HCT116 (cell line): Measurements from ENCODE around the gene MEIOB.

Experiments used
- ATF3 ChIP-seq: IDR thresholded peaks from 2 replicates; pipeline ENCODE4 v1.6.1; 2012
- CTCF ChIP-seq, 3 experiments: fragments of 200-600 bp in 1 of 3; sonication (generic) in 1 of 3; IDR thresholded peaks in 2 of 3; conservative IDR thresholded peaks in 1 of 3; 2 replicates each; pipeline ENCODE4 v1.5.1; 2012 to 2017; ENCODE audit warnings: low read depth in 2 of 3, low read length in 2 of 3, antibody characterized with exemption in 1 of 3, borderline replicate concordance in 1 of 3, control low read depth in 1 of 3, mild to moderate bottlenecking in 1 of 3, mixed read lengths in 1 of 3, mixed run types in 1 of 3, moderate library complexity in 1 of 3; ENCODE audit not compliant: insufficient read depth in 1 of 3
- EGR1 ChIP-seq: IDR thresholded peaks from 2 replicates; pipeline ENCODE4 v1.6.1; 2012; ENCODE audit warnings: low read depth
- ELF1 ChIP-seq: IDR thresholded peaks from 2 replicates; pipeline ENCODE4 v1.6.1; 2012; ENCODE audit warnings: low read depth, borderline replicate concordance
- EZH2 ChIP-seq: fragments of 200-600 bp; sonication (generic); IDR thresholded peaks from 2 replicates; pipeline ENCODE4 v1.6.1; 2017; ENCODE audit warnings: antibody characterized with exemption, mixed run types
- EZH2phosphoT487 ChIP-seq: fragments of 200-600 bp; IDR thresholded peaks from 2 replicates; pipeline ENCODE4 v1.6.1; 2018; ENCODE audit warnings: antibody characterized with exemption, borderline replicate concordance
- JUND ChIP-seq: IDR thresholded peaks from 2 replicates; pipeline ENCODE4 v1.6.1; 2012
- MAX ChIP-seq: IDR thresholded peaks from 2 replicates; pipeline ENCODE4 v1.6.1; 2012
- POLR2A ChIP-seq: IDR thresholded peaks from 2 replicates; pipeline ENCODE4 v1.7.0; 2011; ENCODE audit warnings: borderline replicate concordance; ENCODE audit not compliant: insufficient read depth, insufficient read length; ENCODE audit errors: extremely low read depth
- POLR2AphosphoS5 ChIP-seq: IDR thresholded peaks from 2 replicates; pipeline ENCODE4 v1.6.1; 2011; ENCODE audit warnings: mild to moderate bottlenecking, low read depth, low read length, moderate library complexity
- REST ChIP-seq: IDR thresholded peaks from 2 replicates; pipeline ENCODE4 v1.6.1; 2012; ENCODE audit warnings: low read depth
- ZBTB33 ChIP-seq: IDR thresholded peaks from 2 replicates; pipeline ENCODE4 v1.6.1; 2011; ENCODE audit warnings: mild to moderate bottlenecking, low read length, moderate library complexity; ENCODE audit not compliant: insufficient replicate concordance; ENCODE audit errors: extremely low read depth
- ZNF274 ChIP-seq: fragments of 200-500 bp; sonication (Bioruptor generic); IDR thresholded peaks from 2 replicates; pipeline ENCODE4 v1.6.1; 2014; ENCODE audit warnings: mild to moderate bottlenecking, low read depth, low read length, inconsistent platforms

DNA sequence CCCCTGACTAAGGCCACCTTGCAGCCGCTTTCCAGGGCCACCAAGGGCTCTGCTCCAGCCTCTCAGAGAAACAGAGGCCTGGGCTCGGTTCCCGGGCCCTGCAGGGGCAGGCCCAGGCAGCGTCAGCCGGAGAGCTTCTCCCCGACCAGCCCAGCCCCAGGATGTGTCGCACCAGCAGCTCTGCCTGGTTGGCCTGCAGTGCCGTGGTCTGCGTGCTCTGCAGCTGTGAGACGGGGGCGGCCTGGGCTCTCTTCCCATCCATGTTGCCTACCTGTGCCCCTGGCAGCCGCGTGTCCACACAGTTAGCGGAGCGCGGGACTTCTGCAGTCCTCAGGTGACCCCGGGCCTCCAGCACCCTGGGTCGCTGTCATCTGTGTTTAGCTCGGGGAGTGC is 83.3 kb downstream of the MEIOB start:
- TF ChIP-seq CTCF (IDR thresholded peaks at IDR 0.05 in 2 of 3, conservative IDR thresholded peaks at IDR 0.05 in 1 of 3; ENCODE audit: borderline replicate concordance in 1 of 3, insufficient read depth in 1 of 3, low read depth in 2 of 3, low read length in 2 of 3) (no peak), POLR2AphosphoS5 (no peak), MAX (no peak), POLR2A (no peak), ZBTB33 (no peak), ATF3 (no peak), EZH2phosphoT487 (no peak), JUND (no peak), EZH2 (no peak), EGR1 (no peak), ZNF274 (no peak), ELF1 (no peak), REST (no peak)
